Stimulated activated CD4-positive, alpha-beta T cell treated with anti-CD3 and anti-CD28 coated beads, TNF-alpha, amount 100 ng/mL, for 4 hours (primary cell): Measurements from ENCODE around the gene DXO.

Experiments
- DNase-seq, 3 experiments: peaks; one replicate each; pipeline ENCODE4 v3.0.0-alpha.2; 2020; ENCODE audit warnings: low read depth in 3 of 3

Gene DXO

GRCh38 chr6:31930962-31931361, 41.0 kb downstream of the DXO start:
- DNase-seq, result no peak

- no peak for DNase-seq
Measured at GRCh38 chr6:31928672-31928939, 43.3 kb downstream of the DXO start.

GRCh38 chr6:31927863-31928671, 43.9 kb downstream of the DXO start:
- DNase-seq, result no peak

GRCh38 chr6:31927242-31927862, 44.6 kb downstream of the DXO start, which contains the start of gene C2:
C2 (plus strand) TSS chr6:31927717; CDS start chr6:31927753, 36 bp downstream.
- no peak for DNase-seq

- no peak for DNase-seq
Measured at GRCh38 chr6:31922942-31923341, 49.0 kb downstream of the DXO start.

GRCh38 chr6:31920811-31921210, 51.1 kb downstream of the DXO start:
- DNase-seq, result no peak
